Measurements from ENCODE around the gene LRRC49.

GRCh38 chr15:70859322-70859908, 33.2 kb upstream of the LRRC49 start:
- TF ChIP-seq CTCF (IDR thresholded peaks at IDR 0.05 in 2 of 3, conservative IDR thresholded peaks at IDR 0.05 in 1 of 3; ENCODE audit: borderline replicate concordance in 1 of 3, insufficient read depth in 1 of 3, low read depth in 2 of 3, low read length in 2 of 3), result no peak
- TF ChIP-seq RAD21 (IDR thresholded peaks at IDR 0.05; ENCODE audit: low read depth), result no peak
- TF ChIP-seq SRF (IDR thresholded peaks at IDR 0.05; ENCODE audit: low read depth), result no peak
- TF ChIP-seq ZFX (IDR thresholded peaks at IDR 0.05), result no peak
- TF ChIP-seq EZH2 (IDR thresholded peaks at IDR 0.05), result no peak
